ENCODE results near the gene DHCR24. TPM values are rescaled to one million over a fixed set of nuclear protein-coding genes. Genes with fewer than 3 reads are reported as not detected.
"Not testable (repeated sequence)": the region's sequence is repeated elsewhere in the genome, so short reads cannot be mapped to it uniquely, and the experiment has no call there.

DHCR24 gene, protein sequence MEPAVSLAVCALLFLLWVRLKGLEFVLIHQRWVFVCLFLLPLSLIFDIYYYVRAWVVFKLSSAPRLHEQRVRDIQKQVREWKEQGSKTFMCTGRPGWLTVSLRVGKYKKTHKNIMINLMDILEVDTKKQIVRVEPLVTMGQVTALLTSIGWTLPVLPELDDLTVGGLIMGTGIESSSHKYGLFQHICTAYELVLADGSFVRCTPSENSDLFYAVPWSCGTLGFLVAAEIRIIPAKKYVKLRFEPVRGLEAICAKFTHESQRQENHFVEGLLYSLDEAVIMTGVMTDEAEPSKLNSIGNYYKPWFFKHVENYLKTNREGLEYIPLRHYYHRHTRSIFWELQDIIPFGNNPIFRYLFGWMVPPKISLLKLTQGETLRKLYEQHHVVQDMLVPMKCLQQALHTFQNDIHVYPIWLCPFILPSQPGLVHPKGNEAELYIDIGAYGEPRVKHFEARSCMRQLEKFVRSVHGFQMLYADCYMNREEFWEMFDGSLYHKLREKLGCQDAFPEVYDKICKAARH
- total RNA-seq, result 12.8 TPM
- long read RNA-seq, full-length matches to known transcripts, result 25 of 31 reads
- long read RNA-seq, partial matches to known transcripts, result 1 of 31 reads
- long read RNA-seq, other reads (novel, unspliced or antisense), result 5 of 31 reads

DNA sequence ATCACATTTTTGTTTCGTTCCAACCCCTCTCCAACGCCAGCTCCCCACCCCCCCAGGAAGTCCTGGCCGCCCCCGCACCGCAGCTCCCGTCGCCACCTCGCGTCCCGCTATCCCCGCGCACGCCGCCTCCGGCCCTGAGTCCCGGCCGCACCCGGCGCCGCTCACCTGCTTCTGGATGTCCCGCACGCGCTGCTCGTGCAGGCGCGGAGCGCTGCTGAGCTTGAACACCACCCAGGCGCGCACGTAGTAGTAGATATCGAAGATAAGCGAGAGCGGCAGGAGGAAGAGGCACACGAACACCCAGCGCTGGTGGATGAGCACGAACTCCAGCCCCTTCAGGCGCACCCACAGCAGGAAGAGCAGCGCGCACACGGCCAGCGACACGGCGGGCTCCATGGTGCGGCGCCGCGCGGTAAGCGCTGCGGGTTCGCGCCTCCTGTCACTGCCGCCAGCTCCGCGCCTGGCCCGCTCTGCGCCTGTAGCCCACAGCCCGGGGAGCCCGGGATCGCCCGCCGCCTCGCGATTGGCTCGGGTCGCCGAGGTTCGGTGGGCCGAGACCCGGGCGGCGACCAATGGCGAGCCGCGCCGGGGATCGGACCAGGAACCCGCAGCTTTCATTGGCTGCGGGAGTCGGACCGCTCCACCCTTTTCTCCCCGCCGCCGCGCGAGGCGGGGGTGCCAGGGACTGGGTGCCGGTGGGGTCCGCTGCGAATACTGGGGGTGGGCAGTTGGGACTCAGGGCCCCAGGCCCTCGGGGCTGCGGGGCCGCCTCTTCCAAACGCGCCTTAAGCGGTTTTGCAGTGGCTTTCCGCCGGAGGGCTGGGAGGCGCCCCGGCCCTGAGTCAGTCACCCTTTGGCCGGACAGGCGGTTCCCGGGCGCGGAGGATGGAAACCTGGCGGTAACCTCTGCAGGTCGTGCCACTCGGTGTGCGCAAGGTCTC lies at the start of gene DHCR24:
TSS of gene DHCR24 (minus strand) at position 472 of the 941 bp plus-strand sequence. CDS start at position 396, 76 bp downstream.
- no peaks in the 10 kb centered on the region for H3K36me3 ChIP-seq
- intact Hi-C loops (cut with micrococcal nuclease), result no loop called here
- DNase-seq, result peak; percentile 84
- peak within 1 kb of the TSS; percentile 52 for H3K27ac ChIP-seq (replicated peaks)
- TF ChIP-seq, protein P1, sequence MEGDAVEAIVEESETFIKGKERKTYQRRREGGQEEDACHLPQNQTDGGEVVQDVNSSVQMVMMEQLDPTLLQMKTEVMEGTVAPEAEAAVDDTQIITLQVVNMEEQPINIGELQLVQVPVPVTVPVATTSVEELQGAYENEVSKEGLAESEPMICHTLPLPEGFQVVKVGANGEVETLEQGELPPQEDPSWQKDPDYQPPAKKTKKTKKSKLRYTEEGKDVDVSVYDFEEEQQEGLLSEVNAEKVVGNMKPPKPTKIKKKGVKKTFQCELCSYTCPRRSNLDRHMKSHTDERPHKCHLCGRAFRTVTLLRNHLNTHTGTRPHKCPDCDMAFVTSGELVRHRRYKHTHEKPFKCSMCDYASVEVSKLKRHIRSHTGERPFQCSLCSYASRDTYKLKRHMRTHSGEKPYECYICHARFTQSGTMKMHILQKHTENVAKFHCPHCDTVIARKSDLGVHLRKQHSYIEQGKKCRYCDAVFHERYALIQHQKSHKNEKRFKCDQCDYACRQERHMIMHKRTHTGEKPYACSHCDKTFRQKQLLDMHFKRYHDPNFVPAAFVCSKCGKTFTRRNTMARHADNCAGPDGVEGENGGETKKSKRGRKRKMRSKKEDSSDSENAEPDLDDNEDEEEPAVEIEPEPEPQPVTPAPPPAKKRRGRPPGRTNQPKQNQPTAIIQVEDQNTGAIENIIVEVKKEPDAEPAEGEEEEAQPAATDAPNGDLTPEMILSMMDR (IDR thresholded peaks at IDR 0.05; ENCODE audit: borderline replicate concordance), result no peak
- H3K9me3 ChIP-seq (replicated peaks), result no peaks in the 10 kb centered on the region
- peak within 1 kb of the TSS; percentile 74 for H3K4me3 ChIP-seq
- H3K27me3 ChIP-seq (ENCODE audit: low read depth), result peaks cover 9% of the 10 kb centered on the region
- H3K4me1 ChIP-seq, result peaks cover 21% of the 10 kb centered on the region

DNA sequence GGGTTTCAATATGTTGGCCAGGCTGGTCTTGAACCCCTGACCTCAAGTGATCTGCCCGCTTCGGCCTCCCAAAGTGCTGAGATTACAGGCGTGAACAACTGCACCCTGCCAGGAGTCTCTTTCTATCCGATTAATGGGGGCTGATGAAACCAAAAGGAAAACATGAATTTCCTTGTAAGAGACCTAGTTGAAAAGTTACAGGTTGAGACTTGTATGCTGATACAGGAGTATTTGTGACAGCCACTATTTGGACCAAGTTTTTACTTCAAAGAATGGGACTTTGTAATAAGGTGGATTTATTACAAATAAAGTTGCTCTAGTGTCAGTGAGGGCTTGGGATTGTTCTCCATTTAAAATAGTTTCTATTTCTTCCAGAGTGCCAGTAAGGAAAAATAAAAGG lies 49.8 kb upstream of the DHCR24 start:
- H3K27ac ChIP-seq (replicated peaks), result no peak overlapping the region
- H3K27me3 ChIP-seq (ENCODE audit: low read depth), result no peaks in the 10 kb centered on the region
- H3K9me3 ChIP-seq (replicated peaks), result no peaks in the 10 kb centered on the region
- intact Hi-C loops (cut with micrococcal nuclease), result no loop called here
- DNase-seq, result no peak
- no peaks in the 10 kb centered on the region for H3K36me3 ChIP-seq
- peaks cover 3% of the 10 kb centered on the region for H3K4me1 ChIP-seq
- TF ChIP-seq, protein P1 (IDR thresholded peaks at IDR 0.05; ENCODE audit: borderline replicate concordance), result no peak
- no peak overlapping the region for H3K4me3 ChIP-seq

DNA sequence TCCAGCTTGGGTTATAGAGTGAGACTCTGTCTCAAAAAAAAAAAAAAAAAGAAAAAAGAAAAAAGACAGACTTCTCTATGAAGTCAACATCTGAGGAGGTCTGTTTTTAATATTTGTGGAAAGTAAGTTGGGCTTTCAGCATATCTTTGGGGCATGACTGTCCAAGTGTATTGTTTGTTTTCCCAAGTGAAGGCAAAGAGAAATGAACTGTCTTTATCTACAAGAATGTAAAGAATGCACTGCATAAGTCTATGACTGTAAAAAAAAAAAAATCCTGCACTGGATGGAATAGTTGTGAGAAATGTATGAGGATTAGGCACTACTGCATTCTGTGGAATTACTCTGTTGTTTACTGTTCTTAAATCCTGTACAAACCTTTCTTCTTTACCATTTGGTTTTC lies 47.9 kb upstream of the DHCR24 start:
- TF ChIP-seq, protein P1 (IDR thresholded peaks at IDR 0.05; ENCODE audit: borderline replicate concordance), result no peak
- intact Hi-C loops (cut with micrococcal nuclease), result no loop called here
- Histone ChIP-seq H3K9me3 (replicated peaks) (no peaks in the 10 kb centered on the region), H3K27ac (replicated peaks) (no peak overlapping the region), H3K36me3 (no peaks in the 10 kb centered on the region), H3K4me3 (no peak overlapping the region), H3K27me3 (ENCODE audit: low read depth) (no peaks in the 10 kb centered on the region), H3K4me1 (no peaks in the 10 kb centered on the region)
- DNase-seq, result no peak

DNA sequence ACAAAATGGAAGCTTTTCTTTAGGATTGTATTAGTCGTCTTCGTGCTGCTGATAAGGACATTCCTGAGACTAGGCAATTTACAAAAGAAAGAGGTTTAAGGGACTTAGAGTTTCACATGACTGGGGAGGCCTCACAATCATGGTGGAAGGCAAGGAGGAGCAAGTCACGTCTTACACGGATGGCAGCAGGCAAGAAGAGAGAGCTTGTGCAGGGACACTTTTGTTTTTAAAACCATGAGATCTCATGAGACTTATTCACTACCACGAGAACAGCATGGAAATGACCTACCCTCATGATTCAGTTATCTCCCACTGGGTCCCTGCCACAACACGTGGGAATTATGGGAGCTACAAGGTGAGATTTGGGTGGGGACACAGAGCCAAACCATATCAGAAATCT lies 47.1 kb upstream of the DHCR24 start:
- H3K9me3 ChIP-seq (replicated peaks); intact Hi-C loops (cut with micrococcal nuclease); DNase-seq; H3K27me3 ChIP-seq (ENCODE audit: low read depth); H3K27ac ChIP-seq (replicated peaks); H3K36me3 ChIP-seq; H3K4me1 ChIP-seq; H3K4me3 ChIP-seq: not testable (repeated sequence)

DNA sequence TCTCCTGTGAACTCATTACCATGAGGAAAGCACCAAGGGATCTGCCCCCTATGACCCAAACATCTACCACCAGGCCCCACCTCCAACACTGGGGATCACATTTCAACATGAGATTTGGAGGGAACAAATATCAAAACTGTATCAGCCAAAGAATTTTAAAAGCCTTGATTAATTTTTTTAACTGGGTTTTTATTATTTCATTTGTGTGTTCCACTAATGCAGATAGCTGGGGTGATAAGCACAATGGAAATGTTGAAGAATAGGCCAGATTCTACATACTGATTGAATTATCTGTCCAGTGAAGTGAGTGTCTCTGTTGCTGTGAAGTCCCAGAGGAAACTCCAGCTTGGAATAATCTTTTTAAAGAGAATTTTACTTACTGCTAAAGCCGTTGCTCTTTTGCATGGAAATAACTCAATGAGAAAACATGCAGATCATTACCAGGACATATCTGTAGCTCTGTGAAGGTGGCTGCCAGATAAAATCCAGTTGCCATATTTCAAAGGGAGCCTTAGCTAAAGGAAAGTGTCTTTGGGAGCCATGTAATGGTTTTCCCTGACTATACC lies 44.4 kb upstream of the DHCR24 start:
- Histone ChIP-seq H3K27ac (replicated peaks) (no peak overlapping the region), H3K4me1 (peaks cover 25% of the 10 kb centered on the region), H3K36me3 (no peaks in the 10 kb centered on the region), H3K9me3 (replicated peaks) (no peaks in the 10 kb centered on the region), H3K4me3 (no peak overlapping the region), H3K27me3 (ENCODE audit: low read depth) (no peaks in the 10 kb centered on the region)
- TF ChIP-seq, protein P1 (IDR thresholded peaks at IDR 0.05; ENCODE audit: borderline replicate concordance), result no peak
- no peak for DNase-seq
- intact Hi-C loops (cut with micrococcal nuclease), result no loop called here
